Measurements from ENCODE around the gene LCP2. TPM values are rescaled to one million over a fixed set of nuclear protein-coding genes. Genes with fewer than 3 reads are reported as not detected.

LCP2 gene
- total RNA-seq, 1 experiment from 2014 or later: not detected

DNA sequence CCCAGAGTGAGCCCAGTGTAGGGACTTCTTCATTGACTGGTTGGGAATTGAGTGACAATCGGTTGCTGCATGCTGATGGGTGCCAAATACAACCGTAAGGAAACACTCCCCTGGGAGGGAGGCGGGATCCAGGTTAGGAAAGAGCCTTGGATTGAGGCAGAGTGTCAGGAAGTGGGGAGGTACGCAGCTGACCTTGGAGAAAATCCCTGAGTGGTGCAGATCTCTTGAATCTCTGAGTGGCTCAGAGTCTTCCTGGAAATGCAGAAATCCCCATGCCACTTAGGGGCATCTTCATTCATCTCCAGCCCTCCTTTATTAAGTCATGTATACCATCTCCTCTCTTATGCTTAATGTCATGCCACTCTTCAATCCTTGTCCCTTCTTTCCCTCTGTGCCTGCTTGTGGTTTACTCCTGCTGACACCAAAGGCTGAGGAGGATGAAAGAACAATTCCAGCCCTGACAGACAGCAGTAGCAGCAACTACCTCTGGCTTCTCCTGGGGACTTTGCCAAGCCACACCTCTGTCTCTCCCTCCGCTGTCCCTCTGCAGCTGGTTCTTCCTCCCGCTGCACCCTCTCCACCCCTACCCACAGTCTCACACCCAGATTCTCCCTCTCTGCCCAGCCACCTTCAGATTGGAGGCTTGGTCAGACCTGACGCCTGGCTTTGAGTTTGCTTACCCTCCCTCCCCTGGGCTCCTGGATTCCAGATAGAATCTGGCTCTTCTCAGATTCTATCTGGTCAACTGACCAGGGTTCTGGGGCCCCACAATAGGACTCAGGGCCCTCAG is 14.1 kb upstream of the LCP2 start:
- H3K36me3 Mint-ChIP-seq (ENCODE audit: insufficient read depth, unreplicated experiment): no peaks in the 10 kb centered on the region
- no peaks in the 10 kb centered on the region for H3K9me3 Mint-ChIP-seq (ENCODE audit: unreplicated experiment)
- ChIA-PET CTCF (no interaction called here), POLR2A (no interaction called here)
- intact Hi-C loops (cut with micrococcal nuclease; ENCODE audit: unreplicated experiment): no loop called here
- no peaks in the 10 kb centered on the region for H3K9me3 ChIP-seq
- H3K4me3 Mint-ChIP-seq (ENCODE audit: unreplicated experiment): no peak overlapping the region
- BruUV-seq (replicated peaks): no TSS peak
- H3K27ac Mint-ChIP-seq (ENCODE audit: unreplicated experiment): no peak overlapping the region
- H3K4me3 ChIP-seq (ENCODE audit: low read depth, low read length): no peak overlapping the region
- no peaks in the 10 kb centered on the region for H3K36me3 ChIP-seq (ENCODE audit: control insufficient read depth, insufficient read depth, low read length)
- peaks cover 6% of the 10 kb centered on the region for H3K27me3 Mint-ChIP-seq (ENCODE audit: insufficient read depth, unreplicated experiment)
- no peak for DNase-seq
- TF ChIP-seq, protein P1, sequence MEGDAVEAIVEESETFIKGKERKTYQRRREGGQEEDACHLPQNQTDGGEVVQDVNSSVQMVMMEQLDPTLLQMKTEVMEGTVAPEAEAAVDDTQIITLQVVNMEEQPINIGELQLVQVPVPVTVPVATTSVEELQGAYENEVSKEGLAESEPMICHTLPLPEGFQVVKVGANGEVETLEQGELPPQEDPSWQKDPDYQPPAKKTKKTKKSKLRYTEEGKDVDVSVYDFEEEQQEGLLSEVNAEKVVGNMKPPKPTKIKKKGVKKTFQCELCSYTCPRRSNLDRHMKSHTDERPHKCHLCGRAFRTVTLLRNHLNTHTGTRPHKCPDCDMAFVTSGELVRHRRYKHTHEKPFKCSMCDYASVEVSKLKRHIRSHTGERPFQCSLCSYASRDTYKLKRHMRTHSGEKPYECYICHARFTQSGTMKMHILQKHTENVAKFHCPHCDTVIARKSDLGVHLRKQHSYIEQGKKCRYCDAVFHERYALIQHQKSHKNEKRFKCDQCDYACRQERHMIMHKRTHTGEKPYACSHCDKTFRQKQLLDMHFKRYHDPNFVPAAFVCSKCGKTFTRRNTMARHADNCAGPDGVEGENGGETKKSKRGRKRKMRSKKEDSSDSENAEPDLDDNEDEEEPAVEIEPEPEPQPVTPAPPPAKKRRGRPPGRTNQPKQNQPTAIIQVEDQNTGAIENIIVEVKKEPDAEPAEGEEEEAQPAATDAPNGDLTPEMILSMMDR (IDR thresholded peaks at IDR 0.05; ENCODE audit: insufficient read depth in 1 of 2, low read depth in 1 of 2, low read length in 1 of 2, severe bottlenecking in 1 of 2, unreplicated experiment in 1 of 2): no peak
- H3K4me1 Mint-ChIP-seq (ENCODE audit: low read depth, unreplicated experiment): no peaks in the 10 kb centered on the region
- no peaks in the 10 kb centered on the region for H3K27me3 ChIP-seq (replicated peaks; ENCODE audit: control insufficient read depth, insufficient read depth, low read length)
- no peaks in the 10 kb centered on the region for H3K4me1 ChIP-seq

DNA sequence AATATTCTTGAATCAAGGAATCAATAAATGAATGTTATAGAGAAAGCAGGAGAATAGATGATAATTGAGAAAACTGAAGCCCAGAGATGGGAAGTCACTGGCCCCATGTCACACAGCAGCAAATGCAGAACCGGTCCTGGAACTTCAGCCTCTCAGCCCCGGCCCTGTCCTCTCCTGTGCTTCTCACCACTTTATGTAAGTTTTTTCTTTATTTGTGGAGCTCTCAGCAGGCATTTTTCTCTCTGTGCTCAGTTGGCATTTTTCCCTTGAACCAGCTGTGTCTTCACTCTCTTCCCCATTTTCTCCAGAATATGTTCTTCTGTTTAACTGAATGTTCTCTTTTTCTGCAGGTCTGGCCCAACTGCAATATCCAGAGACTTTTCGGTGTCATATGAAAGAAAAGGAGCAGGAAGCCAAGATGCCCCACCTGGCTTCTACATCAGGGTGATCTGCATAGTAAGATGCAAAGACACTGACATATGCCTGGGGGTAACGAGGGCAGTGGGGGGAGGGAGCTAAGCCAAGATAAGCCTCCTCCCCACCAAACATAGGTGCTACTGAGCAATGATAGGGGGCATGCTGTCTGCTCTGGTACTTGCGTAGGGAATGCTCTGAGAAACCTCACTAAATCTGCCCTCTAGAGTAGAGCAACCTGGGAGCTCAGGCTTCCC is 12.8 kb upstream of the LCP2 start:
- Histone ChIP-seq H3K4me1 (no peaks in the 10 kb centered on the region), H3K27me3 (replicated peaks; ENCODE audit: control insufficient read depth, insufficient read depth, low read length) (no peaks in the 10 kb centered on the region), H3K4me3 (ENCODE audit: low read depth, low read length) (no peak overlapping the region), H3K36me3 (ENCODE audit: control insufficient read depth, insufficient read depth, low read length) (no peaks in the 10 kb centered on the region), H3K9me3 (no peaks in the 10 kb centered on the region)
- ChIA-PET POLR2A (no interaction called here), CTCF (no interaction called here)
- peaks cover 6% of the 10 kb centered on the region for H3K27me3 Mint-ChIP-seq (ENCODE audit: insufficient read depth, unreplicated experiment)
- intact Hi-C loops (cut with micrococcal nuclease; ENCODE audit: unreplicated experiment): no loop called here
- no peaks in the 10 kb centered on the region for H3K9me3 Mint-ChIP-seq (ENCODE audit: unreplicated experiment)
- TF ChIP-seq, protein P1 (IDR thresholded peaks at IDR 0.05; ENCODE audit: insufficient read depth in 1 of 2, low read depth in 1 of 2, low read length in 1 of 2, severe bottlenecking in 1 of 2, unreplicated experiment in 1 of 2): no peak
- BruUV-seq (replicated peaks): no TSS peak
- DNase-seq: no peak
- H3K4me3 Mint-ChIP-seq (ENCODE audit: unreplicated experiment): no peak overlapping the region
- H3K36me3 Mint-ChIP-seq (ENCODE audit: insufficient read depth, unreplicated experiment): no peaks in the 10 kb centered on the region
- no peaks in the 10 kb centered on the region for H3K4me1 Mint-ChIP-seq (ENCODE audit: low read depth, unreplicated experiment)
- no peak overlapping the region for H3K27ac Mint-ChIP-seq (ENCODE audit: unreplicated experiment)

DNA sequence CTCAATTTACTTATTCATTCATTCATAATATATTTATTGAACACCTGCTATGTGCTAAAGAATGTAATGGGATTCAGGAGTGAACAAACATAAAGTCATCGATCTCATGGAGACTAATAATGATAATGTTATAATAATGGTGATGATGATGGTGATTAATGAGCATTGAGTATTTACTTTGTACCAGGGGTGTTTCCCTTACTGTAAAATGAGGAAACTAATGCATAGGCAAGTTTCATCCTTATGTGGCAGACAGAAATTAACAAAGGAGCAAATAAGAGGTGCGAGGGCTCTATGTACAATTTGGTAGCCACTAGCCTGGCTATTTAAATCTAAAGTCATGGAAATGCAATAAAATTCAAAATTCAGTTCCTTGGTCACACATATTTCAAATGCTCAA is 11.1 kb upstream of the LCP2 start:
- no peaks in the 10 kb centered on the region for H3K4me1 ChIP-seq
- no peak for DNase-seq
- H3K4me3 ChIP-seq (ENCODE audit: low read depth, low read length): no peak overlapping the region
- no peaks in the 10 kb centered on the region for H3K4me1 Mint-ChIP-seq (ENCODE audit: low read depth, unreplicated experiment)
- intact Hi-C loops (cut with micrococcal nuclease; ENCODE audit: unreplicated experiment): no loop called here
- H3K27me3 ChIP-seq (replicated peaks; ENCODE audit: control insufficient read depth, insufficient read depth, low read length): no peaks in the 10 kb centered on the region
- BruUV-seq (replicated peaks): no TSS peak
- H3K9me3 ChIP-seq: no peaks in the 10 kb centered on the region
- H3K27ac Mint-ChIP-seq (ENCODE audit: unreplicated experiment): no peak overlapping the region
- H3K27me3 Mint-ChIP-seq (ENCODE audit: insufficient read depth, unreplicated experiment): peaks cover 6% of the 10 kb centered on the region
- TF ChIP-seq, protein P1 (IDR thresholded peaks at IDR 0.05; ENCODE audit: insufficient read depth in 1 of 2, low read depth in 1 of 2, low read length in 1 of 2, severe bottlenecking in 1 of 2, unreplicated experiment in 1 of 2): no peak
- no peak overlapping the region for H3K4me3 Mint-ChIP-seq (ENCODE audit: unreplicated experiment)
- ChIA-PET POLR2A (no interaction called here), CTCF (no interaction called here)
- no peaks in the 10 kb centered on the region for H3K36me3 Mint-ChIP-seq (ENCODE audit: insufficient read depth, unreplicated experiment)
- H3K36me3 ChIP-seq (ENCODE audit: control insufficient read depth, insufficient read depth, low read length): no peaks in the 10 kb centered on the region
- no peaks in the 10 kb centered on the region for H3K9me3 Mint-ChIP-seq (ENCODE audit: unreplicated experiment)
